Immature natural killer cell (primary cell): ENCODE data around the gene GOLGA8R. TPM values are rescaled to one million over a fixed set of nuclear protein-coding genes. Genes with fewer than 3 reads are reported as not detected.
A peak's percentile ranks its signal among the peaks of the same experiment; 100 is the strongest.
"Not testable (repeated sequence)": the region's sequence is repeated elsewhere in the genome, so short reads cannot be mapped to it uniquely, and the experiment has no call there.

Experiments
- DNase-seq, 3 donors: peaks; one replicate each; pipeline ENCODE4 v3.0.0; 2022; ENCODE audit warnings: mixed read lengths in 1 of 3
- H3K27ac Mint-ChIP-seq, 6 donors: one replicate each; pipeline ENCODE4 v1.8.0; 2020; ENCODE audit warnings: mixed read lengths in 6 of 6, mild to moderate bottlenecking in 5 of 6, inconsistent platforms in 4 of 6, moderate library complexity in 3 of 6
- H3K27me3 Mint-ChIP-seq, 3 donors: one replicate each; pipeline ENCODE4 v1.8.0; 2020 to 2021; ENCODE audit warnings: low read depth in 3 of 3, mild to moderate bottlenecking in 3 of 3, mixed read lengths in 3 of 3, moderate library complexity in 3 of 3, inconsistent platforms in 1 of 3
- H3K36me3 Mint-ChIP-seq, 3 donors: one replicate each; pipeline ENCODE4 v1.8.0; 2020; ENCODE audit warnings: mixed read lengths in 3 of 3, inconsistent platforms in 2 of 3, mild to moderate bottlenecking in 2 of 3
- H3K4me1 Mint-ChIP-seq, 2 donors: one replicate each; pipeline ENCODE4 v1.8.0; 2020; ENCODE audit warnings: inconsistent platforms in 2 of 2, mild to moderate bottlenecking in 2 of 2, mixed read lengths in 2 of 2, moderate library complexity in 1 of 2
- H3K4me3 Mint-ChIP-seq, 5 donors: one replicate each; pipeline ENCODE4 v1.8.0; 2020; ENCODE audit warnings: mild to moderate bottlenecking in 5 of 5, mixed read lengths in 5 of 5, inconsistent platforms in 3 of 5, moderate library complexity in 3 of 5
- H3K9me3 Mint-ChIP-seq, 6 donors: one replicate each; pipeline ENCODE4 v1.8.0; 2020; ENCODE audit warnings: mild to moderate bottlenecking in 6 of 6, mixed read lengths in 6 of 6, inconsistent platforms in 4 of 6, moderate library complexity in 3 of 6
- polyA plus RNA-seq, 3 donors: library from polyadenylated mRNA; unstranded; fragments of 300-500 nt; fragmentation: Illumina TruSeq; gene quantifications; one replicate each; pipeline ENCODE4 v1.2.3, GENCODE V29; 2021

The GOLGA8R gene, protein sequence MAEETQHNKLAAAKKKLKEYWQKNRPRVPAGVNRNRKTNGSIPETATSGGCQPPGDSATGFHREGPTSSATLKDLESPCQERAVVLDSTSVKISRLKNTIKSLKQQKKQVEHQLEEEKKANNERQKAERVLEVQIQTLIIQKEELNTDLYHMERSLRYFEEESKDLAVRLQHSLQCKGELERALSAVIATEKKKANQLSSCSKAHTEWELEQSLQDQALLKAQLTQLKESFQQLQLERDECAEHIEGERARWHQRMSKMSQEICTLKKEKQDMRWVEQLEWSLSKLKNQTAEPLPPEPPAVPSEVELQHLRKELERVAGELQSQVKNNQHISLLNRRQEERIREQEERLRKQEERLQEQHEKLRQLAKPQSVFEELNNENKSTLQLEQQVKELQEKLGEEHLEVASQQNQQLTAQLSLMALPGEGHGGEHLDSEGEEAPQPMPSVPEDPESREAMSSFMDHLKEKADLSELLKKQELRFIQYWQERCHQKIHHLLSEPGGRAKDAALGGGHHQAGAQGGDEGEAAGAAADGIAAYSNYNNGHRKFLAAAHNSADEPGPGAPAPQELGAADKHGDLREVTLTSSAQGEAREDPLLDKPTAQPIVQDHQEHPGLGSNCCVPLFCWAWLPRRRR
- 1 to 10 TPM in 2 of 3 donors, under 1 TPM in 1; 0.70 to 2.6 (median 1.8) TPM for polyA plus RNA-seq

DNA sequence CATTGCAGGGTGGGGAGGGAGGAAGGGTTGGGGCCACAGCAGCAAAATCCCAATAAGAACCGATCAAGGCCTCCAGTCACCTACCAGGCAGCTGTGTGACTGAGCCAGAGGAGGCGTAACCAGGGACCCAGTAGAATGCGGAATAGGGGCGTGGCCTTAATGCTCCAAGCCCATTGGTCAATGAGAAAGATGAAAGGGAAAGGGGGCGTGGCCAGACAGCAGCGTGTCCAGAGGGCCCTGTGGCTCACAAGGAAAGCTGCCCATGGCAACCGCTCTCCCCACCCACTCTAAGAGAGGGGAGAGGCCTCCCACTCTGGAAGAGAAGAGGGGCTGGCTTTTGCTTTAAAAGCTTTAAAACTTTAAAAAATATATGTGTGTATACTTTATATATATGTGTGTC, at the start of gene GOLGA8R:
GOLGA8R (minus strand) TSS at position 101 of the 400 bp plus-strand sequence; CDS start at position 3, 98 bp downstream.
- H3K9me3 Mint-ChIP-seq, H3K27me3 Mint-ChIP-seq, H3K36me3 Mint-ChIP-seq, DNase-seq, H3K4me3 Mint-ChIP-seq, H3K27ac Mint-ChIP-seq, H3K4me1 Mint-ChIP-seq: not testable (repeated sequence)

DNA sequence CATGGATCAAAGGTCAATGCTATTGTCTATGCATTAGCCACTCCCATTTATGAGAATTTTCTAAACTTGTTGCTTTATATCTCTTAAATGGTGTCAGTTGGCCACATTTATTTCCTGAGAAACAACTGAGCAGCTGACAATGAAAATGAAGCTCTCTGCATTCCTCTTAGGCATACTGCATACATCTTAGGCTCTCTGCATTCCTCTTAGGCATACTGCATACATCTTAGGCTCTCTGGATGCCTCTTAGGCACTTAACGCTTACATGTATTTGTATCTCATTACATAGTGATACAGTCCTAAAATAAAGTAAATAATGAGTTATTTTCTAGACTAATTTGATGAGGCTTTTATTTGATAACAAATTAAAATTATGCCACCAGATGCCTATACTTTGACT, 49.8 kb upstream of the GOLGA8R start:
- H3K36me3 Mint-ChIP-seq: not testable (repeated sequence)

DNA sequence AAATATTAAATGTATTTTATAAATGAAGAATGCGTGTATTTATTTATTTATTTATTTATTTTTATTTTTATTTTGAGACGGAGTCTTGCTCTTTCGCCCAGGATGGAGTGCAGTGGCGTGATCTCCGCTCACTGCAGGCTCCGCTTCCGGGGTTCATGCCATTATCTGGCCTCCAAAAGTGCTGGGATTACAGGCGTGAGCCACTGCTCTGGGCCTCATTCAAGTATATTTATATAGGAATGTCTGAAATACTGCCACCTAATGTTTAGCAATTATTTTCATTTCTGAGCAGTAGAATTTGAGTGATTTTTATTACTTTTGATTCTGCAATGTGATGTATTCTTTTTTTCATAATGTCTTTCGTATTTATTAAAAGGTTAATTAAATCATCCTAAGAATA, 48.1 kb upstream of the GOLGA8R start:
- not testable (repeated sequence) for H3K27me3 Mint-ChIP-seq, H3K36me3 Mint-ChIP-seq, DNase-seq, H3K4me3 Mint-ChIP-seq, H3K4me1 Mint-ChIP-seq, H3K9me3 Mint-ChIP-seq, H3K27ac Mint-ChIP-seq

More for the DNA sequence above, 49.8 kb upstream of the GOLGA8R start:
- not testable (repeated sequence) for DNase-seq, H3K27ac Mint-ChIP-seq, H3K27me3 Mint-ChIP-seq, H3K4me3 Mint-ChIP-seq, H3K4me1 Mint-ChIP-seq, H3K9me3 Mint-ChIP-seq

DNA sequence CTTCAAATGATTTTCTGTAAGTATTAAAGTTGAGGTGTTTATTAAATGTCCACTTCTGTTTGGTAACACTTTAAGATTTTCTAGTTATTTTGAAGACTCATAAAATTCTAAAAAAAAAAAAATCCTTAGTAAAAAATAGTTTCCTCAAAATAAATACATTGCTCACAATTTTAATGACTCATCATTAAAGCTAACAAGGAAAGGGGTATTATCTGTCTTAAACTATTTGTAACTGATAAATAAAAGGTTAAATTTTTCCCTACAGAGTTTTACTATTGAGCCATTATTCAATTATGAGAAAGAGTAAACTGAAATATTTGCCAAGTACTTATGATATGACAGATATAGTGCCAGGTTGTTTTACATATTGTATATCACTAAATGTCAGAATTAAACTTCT, 38.6 kb upstream of the GOLGA8R start:
- H3K27ac Mint-ChIP-seq, H3K36me3 Mint-ChIP-seq, DNase-seq, H3K4me1 Mint-ChIP-seq, H3K27me3 Mint-ChIP-seq, H3K4me3 Mint-ChIP-seq, H3K9me3 Mint-ChIP-seq: not testable (repeated sequence)

DNA sequence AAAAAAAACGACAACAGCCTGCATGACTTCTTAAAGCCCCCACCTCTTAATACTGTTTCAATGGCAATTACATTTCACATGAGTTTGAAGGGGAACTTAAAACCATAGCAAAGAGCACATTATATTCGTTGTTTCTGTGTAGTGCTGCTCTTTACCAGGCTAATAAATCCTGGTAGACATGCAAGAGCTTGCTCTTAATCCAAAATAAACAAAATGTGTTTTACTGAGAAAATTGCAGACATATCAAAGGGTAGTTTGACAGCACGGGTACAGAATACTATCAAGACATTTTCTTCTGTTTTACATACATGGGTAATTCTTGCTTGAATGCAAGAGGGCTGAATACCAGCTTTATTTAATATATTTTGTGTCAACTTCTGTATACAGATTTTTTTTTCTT, 24.3 kb upstream of the GOLGA8R start:
- H3K36me3 Mint-ChIP-seq, DNase-seq, H3K4me3 Mint-ChIP-seq, H3K9me3 Mint-ChIP-seq, H3K4me1 Mint-ChIP-seq, H3K27me3 Mint-ChIP-seq, H3K27ac Mint-ChIP-seq: not testable (repeated sequence)

DNA sequence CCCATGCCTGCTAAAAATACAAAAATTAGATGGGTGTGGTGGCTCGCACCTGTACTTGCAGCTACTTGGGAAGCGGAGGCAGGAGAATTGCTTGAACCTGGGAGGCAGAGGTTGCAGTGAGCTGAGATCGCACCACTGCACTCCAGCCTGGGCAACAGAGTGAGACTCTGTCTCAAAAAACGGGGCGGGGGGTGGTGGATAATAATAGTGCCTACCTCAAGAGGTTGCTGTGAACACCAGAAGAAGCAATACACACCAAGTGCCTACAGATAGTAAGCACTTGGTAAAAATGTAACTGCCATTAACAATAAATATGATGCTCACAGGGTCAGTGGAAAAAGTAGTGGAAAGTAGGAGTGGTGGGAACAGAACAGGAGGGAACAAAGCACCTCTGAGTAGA, 21.8 kb upstream of the GOLGA8R start:
- not testable (repeated sequence) for H3K36me3 Mint-ChIP-seq, H3K4me1 Mint-ChIP-seq, H3K27me3 Mint-ChIP-seq, H3K4me3 Mint-ChIP-seq, H3K27ac Mint-ChIP-seq, DNase-seq, H3K9me3 Mint-ChIP-seq

DNA sequence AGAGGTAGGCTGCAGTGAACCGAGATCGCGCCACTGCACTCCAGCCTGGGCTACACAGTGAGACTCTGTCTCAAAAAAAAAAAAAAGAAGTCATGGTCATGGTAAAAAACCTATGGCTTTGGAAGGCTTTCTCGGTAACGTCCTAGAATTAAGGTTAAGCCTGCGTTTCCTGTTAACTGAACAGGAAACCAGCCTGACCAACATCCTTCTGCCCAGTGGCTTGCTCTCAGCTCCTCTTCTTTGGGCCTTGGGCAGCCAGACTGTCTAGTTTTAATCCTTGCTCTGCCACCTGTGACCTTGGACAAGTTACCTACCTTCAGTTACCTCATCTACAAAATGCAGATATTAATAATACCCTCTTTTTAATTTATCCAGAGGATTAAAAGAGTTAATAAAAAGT, 6.7 kb upstream of the GOLGA8R start:
- not testable (repeated sequence) for H3K4me1 Mint-ChIP-seq, H3K36me3 Mint-ChIP-seq, H3K27me3 Mint-ChIP-seq, H3K9me3 Mint-ChIP-seq
- H3K27ac Mint-ChIP-seq: peak overlapping the region in 2 of 6 donors; percentile 27 to 62
- DNase-seq: peak; percentile 25 to 43 (median 28)
- H3K4me3 Mint-ChIP-seq: peak overlapping the region in 4 of 5 donors; percentile 27 to 40 (median 32)

DNA sequence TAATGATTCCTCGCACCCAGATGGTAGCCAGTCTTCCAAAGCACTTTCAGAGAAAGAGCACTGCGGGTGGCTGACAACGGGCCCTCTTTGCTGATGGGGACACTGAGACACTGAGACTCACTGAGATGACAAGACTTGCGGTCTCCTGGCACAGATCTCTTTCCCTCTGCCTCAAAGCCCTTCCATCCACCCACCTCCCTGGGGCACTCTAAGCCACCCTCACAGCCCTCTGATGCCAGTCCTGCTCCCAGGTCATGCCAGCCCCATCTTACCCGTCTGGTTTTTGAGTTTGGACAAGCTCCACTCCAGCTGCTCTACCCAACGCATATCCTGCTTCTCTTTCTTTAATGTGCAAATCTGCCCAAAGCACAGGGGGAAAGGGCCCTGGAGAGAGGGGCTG, 6.4 kb downstream of the GOLGA8R start:
- not testable (repeated sequence) for H3K27me3 Mint-ChIP-seq, H3K4me1 Mint-ChIP-seq, H3K4me3 Mint-ChIP-seq, H3K9me3 Mint-ChIP-seq, DNase-seq, H3K36me3 Mint-ChIP-seq
- H3K27ac Mint-ChIP-seq: peak overlapping the region in 3 of 6 donors; percentile 29 to 55 (median 39)

DNA sequence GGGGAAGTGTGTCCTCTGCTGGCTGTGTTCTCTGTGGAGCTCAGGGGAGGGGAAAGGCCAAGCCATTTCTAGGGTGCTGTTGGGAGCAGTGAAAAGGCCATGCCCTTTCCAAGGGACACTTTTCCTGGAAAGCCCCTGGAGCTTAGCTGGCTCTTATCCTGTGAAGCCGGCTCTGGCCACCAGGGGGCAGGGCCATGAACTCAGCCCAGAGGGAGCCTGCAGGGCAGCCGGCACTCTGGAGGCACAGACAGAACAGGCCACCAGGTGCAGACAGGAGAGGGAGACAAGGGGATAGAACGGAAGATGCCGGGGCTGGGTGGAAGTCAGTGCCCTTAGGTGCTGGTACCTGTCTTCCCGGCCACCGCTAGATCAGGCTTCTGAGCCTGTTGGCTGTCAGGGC, 15.1 kb downstream of the GOLGA8R start:
- not testable (repeated sequence) for H3K9me3 Mint-ChIP-seq, H3K36me3 Mint-ChIP-seq, H3K4me3 Mint-ChIP-seq, H3K27me3 Mint-ChIP-seq, H3K27ac Mint-ChIP-seq, H3K4me1 Mint-ChIP-seq
- peak; percentile 43 to 55 (median 47) for DNase-seq

DNA sequence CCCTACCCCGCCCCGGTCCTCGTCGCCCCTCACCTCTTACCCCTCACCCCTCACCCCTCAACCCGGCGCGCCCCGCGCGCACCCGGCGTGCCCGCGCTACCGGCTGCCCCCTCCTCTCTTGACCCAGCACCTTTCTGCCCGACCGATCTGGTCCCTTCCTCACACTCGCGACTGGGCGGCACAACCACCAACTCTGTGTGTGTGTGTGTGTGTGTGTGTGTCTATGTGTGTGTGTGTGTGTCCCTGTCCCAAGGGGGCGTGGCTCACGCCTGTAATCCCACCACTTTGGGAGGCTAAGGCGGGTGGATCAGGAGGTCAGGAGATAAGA, 20.4 kb downstream of the GOLGA8R start:
- not testable (repeated sequence) for H3K36me3 Mint-ChIP-seq, H3K27me3 Mint-ChIP-seq, H3K9me3 Mint-ChIP-seq, DNase-seq, H3K27ac Mint-ChIP-seq, H3K4me1 Mint-ChIP-seq
- H3K4me3 Mint-ChIP-seq: peak overlapping the region in 2 of 5 donors; percentile 29 to 47

DNA sequence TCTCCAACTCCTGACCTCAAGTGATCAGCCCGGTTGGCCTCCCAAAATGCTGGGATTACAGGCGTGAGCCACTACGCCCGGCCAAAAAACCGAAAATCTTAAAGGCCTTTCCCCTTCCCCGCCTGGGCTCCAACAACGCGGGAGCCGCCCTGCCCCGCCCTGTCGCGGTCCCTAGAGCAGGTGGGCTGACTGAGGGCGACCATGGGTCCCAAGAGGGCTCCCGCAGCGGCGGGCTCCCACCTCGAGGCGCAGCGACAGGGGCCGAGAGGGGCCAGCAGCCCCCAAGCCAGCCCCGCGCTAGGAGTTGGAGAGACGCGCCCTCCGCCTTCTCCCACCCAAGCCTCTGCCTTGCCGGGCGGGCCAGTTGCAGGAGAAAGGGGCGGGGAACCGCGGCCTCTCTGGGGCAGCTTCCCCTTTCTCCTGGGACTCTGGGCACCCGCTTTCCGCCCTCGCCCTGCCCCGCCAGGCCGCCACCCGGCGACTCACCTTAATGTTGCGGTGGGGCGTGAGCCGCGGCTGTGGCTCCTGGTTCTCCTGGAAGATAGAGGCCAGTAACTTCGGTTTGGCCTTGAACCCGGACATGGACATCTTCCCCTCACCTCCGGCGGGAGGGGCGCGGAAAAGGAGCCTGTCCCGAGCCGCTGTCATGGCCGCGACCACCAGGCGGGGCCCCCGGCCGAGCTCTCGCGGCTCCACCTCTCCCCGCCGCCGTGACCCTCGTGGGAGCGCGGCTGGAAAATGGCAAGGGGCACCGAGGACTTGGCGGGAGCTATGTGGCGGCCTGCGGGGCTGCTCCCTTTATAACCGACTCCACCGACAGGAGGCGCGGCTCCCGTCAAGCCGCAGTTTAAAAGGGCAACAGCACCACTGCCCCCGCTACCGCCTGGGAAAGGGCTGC, 21.0 kb downstream of the GOLGA8R start, which contains the start of gene CHRFAM7A:
CHRFAM7A (minus strand) TSS at position 775 of the 898 bp plus-strand sequence. CDS start 10,189 bp downstream, outside the sequence.
- not testable (repeated sequence) for H3K36me3 Mint-ChIP-seq, H3K9me3 Mint-ChIP-seq, DNase-seq, H3K27ac Mint-ChIP-seq, H3K4me1 Mint-ChIP-seq, H3K27me3 Mint-ChIP-seq
- H3K4me3 Mint-ChIP-seq: peak within 1 kb of the TSS in 2 of 5 donors; percentile 29 to 47

DNA sequence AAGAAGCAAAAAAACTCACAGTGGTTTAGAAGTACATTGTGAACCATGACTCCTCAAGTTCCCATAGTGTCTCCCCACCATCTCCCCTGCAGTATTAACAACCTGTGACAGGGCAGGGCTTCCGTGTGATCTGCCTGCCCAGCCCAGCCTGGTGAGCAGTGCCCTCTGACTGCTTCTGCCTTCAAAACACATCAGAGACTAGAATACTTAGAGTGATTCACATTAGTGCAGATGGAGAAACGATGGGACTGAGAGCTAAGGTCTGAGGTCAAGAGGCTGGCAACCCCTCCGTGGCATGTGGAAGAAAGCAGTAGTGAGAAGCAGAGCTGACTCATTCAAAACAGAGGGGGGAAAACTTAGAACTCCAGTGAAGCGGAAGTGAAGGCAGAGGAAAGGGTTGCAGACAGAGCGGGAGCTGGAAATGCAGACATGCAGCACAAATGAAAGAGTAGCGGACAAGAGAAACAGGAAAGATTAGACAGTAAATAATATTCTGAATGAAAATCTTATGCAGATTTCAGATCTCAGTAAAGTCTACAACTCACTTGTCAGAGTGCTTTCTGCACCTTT, 27.7 kb downstream of the GOLGA8R start:
- not testable (repeated sequence) for H3K27ac Mint-ChIP-seq, H3K27me3 Mint-ChIP-seq, H3K4me1 Mint-ChIP-seq, H3K9me3 Mint-ChIP-seq, DNase-seq, H3K4me3 Mint-ChIP-seq, H3K36me3 Mint-ChIP-seq

DNA sequence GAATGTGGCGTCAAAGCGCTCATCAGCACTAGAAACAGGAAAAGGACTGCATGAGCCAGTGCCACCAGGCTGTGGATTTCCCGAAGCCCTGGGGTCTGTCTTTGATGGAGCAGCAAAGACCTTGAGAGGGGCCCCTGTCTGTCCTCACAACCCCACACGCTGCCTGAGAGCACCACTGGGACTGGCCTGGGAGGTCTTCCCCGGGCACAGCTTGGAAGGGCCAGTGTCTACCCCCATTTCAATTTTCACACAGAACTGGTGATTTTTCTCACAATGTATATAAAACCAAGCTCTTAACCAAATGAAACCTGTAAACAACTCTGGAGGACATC, 37.0 kb downstream of the GOLGA8R start:
- not testable (repeated sequence) for H3K27me3 Mint-ChIP-seq, H3K4me3 Mint-ChIP-seq, H3K4me1 Mint-ChIP-seq, H3K9me3 Mint-ChIP-seq, H3K36me3 Mint-ChIP-seq, H3K27ac Mint-ChIP-seq, DNase-seq
